BLaER1 treated with 17β-estradiol and CSF1 and Interleukin-3, amounts not matched to agents 10 nM and 100 nM (cell line): Measurements from ENCODE around the gene RNF14.
"Not testable (repeated sequence)": the region's sequence is repeated elsewhere in the genome, so short reads cannot be mapped to it uniquely, and the experiment has no call there.

Source experiments
- H3K27ac ChIP-seq, 11 experiments: shearing (Covaris generic); formaldehyde crosslinking; 2 replicates each; pipeline ENCODE4 v1.8.1; 2022
- H3K27me3 ChIP-seq, 11 experiments: shearing (Covaris generic); formaldehyde crosslinking; 2 replicates each; pipeline ENCODE4 v1.8.1; 2022
- H3K36me3 ChIP-seq, 11 experiments: shearing (Covaris generic); formaldehyde crosslinking; 2 replicates each; pipeline ENCODE4 v1.8.1; 2022
- H3K4me1 ChIP-seq, 10 experiments: shearing (Covaris generic); formaldehyde crosslinking; 2 replicates each; pipeline ENCODE4 v1.8.1; 2022
- H3K4me2 ChIP-seq, 11 experiments: shearing (Covaris generic); formaldehyde crosslinking; 2 replicates each; pipeline ENCODE4 v1.8.1; 2022
- H3K4me3 ChIP-seq, 10 experiments: shearing (Covaris generic); formaldehyde crosslinking; 2 replicates each; pipeline ENCODE4 v1.8.1; 2022
- H3K9ac ChIP-seq, 11 experiments: shearing (Covaris generic); formaldehyde crosslinking; 2 replicates each; pipeline ENCODE4 v1.8.1; 2022
- H3K9me3 ChIP-seq, 11 experiments: shearing (Covaris generic); formaldehyde crosslinking; replicated peaks in 1 of 11; 2 replicates each; pipeline ENCODE4 v1.8.1; 2022
- H4K20me1 ChIP-seq, 11 experiments: shearing (Covaris generic); formaldehyde crosslinking; 2 replicates each; pipeline ENCODE4 v1.8.1; 2022
- Cebpa-rat ChIP-seq, 11 experiments: shearing (Covaris generic); IDR thresholded peaks; 2 replicates each; pipeline ENCODE4 v1.8.1; 2022

The RNF14 gene

DNA sequence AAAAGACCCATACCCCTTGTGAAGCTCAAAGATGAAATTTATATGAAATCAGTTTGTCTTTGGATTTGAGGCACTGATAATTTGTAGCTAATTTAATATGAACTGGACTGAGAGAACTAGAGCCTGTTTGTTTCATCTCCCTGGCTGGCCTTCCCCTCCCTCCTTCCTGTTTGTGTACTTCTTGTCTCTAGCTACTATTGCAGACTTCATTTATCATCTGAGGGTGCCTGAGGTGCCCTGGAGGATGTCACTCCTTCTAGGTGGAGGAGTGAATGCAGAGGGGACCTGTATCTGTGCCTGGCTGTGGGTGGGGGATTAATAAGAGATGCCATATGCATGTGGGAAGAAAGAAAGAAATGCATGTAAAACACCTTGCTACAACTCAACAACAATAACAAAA, 66.1 kb downstream of the RNF14 start:
- Histone ChIP-seq H3K4me1 (peaks cover 0 to 37% (median 0%) of the 10 kb centered on the region in 10 experiments; a peak in 5 of 20 replicates), H3K4me2 (peak overlapping the region in 2 of 11 experiments; percentile 30 to 69; a peak in 3 of 22 replicates), H3K9ac (no peak overlapping the region), H3K4me3 (no peak overlapping the region), H3K36me3 (no peaks in the 10 kb centered on the region), H3K27me3 (no peaks in the 10 kb centered on the region), H4K20me1 (no peaks in the 10 kb centered on the region), H3K27ac (no peak overlapping the region), H3K9me3 (no peaks in the 10 kb centered on the region)
- TF ChIP-seq Cebpa-rat (IDR thresholded peaks at IDR 0.05) = no peak

DNA sequence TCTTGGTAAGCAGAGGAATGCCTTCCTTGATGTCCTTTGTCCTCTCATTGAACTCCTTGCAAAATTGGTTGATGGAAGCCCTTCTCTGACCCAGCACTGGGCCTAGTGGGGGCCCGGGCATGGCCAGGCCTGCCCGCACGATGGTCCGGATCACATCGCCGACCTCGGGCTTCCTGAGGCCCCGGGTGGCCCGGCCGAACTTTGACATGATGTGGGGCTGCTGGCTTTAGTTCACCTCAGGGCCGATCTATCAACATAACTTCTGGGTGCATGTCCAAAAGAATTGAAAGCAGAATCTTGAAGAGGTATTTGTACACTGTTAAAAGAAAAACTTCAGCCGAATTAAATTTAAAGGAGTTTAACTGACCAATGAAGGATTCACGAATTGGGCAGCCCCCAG, 68.0 kb downstream of the RNF14 start:
- no peaks in the 10 kb centered on the region for H3K27me3 ChIP-seq
- peaks cover 0 to 6% (median 0%) of the 10 kb centered on the region in 11 experiments; a peak in 1 of 22 replicates for H3K9me3 ChIP-seq
- peak overlapping the region in 2 of 11 experiments; percentile 52 to 53; a peak in 3 of 22 replicates for H3K4me2 ChIP-seq
- H3K4me1 ChIP-seq = peaks cover 0 to 37% (median 0%) of the 10 kb centered on the region in 10 experiments; a peak in 5 of 20 replicates
- no peak for TF ChIP-seq Cebpa-rat (IDR thresholded peaks at IDR 0.05)
- no peak overlapping the region for H3K4me3 ChIP-seq
- H3K9ac ChIP-seq = no peak overlapping the region
- H3K27ac ChIP-seq = 0 out of 22 replicates have a peak overlapping the region, but pooled peaks of 1 of the 11 experiments have one; percentile 17
- H3K36me3 ChIP-seq = no peaks in the 10 kb centered on the region
- no peaks in the 10 kb centered on the region for H4K20me1 ChIP-seq

DNA sequence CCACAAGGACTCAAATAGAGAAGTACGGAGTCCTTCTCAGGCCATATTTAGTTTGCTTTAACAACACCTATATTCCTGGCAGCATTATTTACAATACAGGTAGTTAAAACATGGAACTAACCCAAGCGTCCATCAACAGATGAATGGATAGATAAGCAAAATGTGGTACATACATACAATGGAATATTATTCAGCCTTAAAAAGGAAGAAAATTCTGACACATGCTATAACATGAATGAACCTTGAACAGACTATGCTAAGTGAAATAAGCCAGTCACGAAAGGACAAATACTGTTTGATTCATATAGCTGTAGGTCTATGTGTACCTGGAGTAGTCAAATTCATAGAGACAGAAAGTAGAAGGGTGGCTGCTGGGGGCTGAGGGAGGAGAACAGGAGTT, 68.7 kb downstream of the RNF14 start:
- H3K27me3 ChIP-seq, H3K9ac ChIP-seq, H3K27ac ChIP-seq, H3K4me3 ChIP-seq, H3K9me3 ChIP-seq, H3K4me2 ChIP-seq, H4K20me1 ChIP-seq, H3K36me3 ChIP-seq: not testable (repeated sequence)
- H3K4me1 ChIP-seq = peaks cover 0 to 37% (median 0%) of the 10 kb centered on the region in 10 experiments; a peak in 5 of 20 replicates

DNA sequence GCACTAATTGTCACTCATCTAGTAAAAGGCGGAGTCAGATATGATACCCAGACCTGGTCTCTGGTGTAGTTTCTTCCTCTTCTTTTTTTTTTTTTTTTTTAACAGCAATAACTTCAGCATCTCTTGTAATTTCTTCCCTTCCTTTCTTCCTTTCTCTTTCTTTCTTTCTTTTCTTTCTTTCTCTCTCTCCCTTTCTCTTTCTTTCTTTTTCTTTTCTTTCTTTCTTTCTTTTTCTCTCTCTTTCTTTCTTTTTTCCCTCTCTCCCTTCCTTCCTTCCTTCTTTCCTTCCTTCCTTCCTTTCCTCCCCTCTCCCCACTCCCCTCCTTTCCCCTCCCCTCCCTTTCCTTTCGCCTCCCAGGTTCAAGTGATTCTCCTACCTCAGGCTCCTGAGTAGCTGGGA, 69.8 kb downstream of the RNF14 start:
- no peak for TF ChIP-seq Cebpa-rat (IDR thresholded peaks at IDR 0.05)
- peaks cover 0 to 37% (median 0%) of the 10 kb centered on the region in 10 experiments; a peak in 5 of 20 replicates for H3K4me1 ChIP-seq
- H3K9ac ChIP-seq = no peak overlapping the region
- H3K36me3 ChIP-seq = no peaks in the 10 kb centered on the region
- H3K4me2 ChIP-seq = no peak overlapping the region
- peaks cover 0 to 6% (median 0%) of the 10 kb centered on the region in 11 experiments; a peak in 1 of 22 replicates for H3K9me3 ChIP-seq
- H3K27me3 ChIP-seq = no peaks in the 10 kb centered on the region
- no peaks in the 10 kb centered on the region for H4K20me1 ChIP-seq
- no peak overlapping the region for H3K4me3 ChIP-seq
- no peak overlapping the region for H3K27ac ChIP-seq
